ENCODE measurements around the gene FRMD6.

FRMD6 gene

GRCh38 chr14:51643140-51643539, 8.6 kb upstream of the FRMD6 start:
- H3K27ac ChIP-seq = no peak overlapping the region
- TF ChIP-seq ZFX (IDR thresholded peaks at IDR 0.05) (no peak), CTCF (conservative IDR thresholded peaks at IDR 0.05) (no peak)

- TF ChIP-seq CTCF (conservative IDR thresholded peaks at IDR 0.05) (no peak), ZFX (IDR thresholded peaks at IDR 0.05) (no peak)
- no peak overlapping the region for H3K27ac ChIP-seq
These were observed 7.3 kb upstream of the FRMD6 start for GRCh38 chr14:51644217-51644933.

- no peak overlapping the region for H3K27ac ChIP-seq
- TF ChIP-seq ZFX (IDR thresholded peaks at IDR 0.05) = no peak
- no peak for TF ChIP-seq CTCF (conservative IDR thresholded peaks at IDR 0.05)
These were observed 3.4 kb upstream of the FRMD6 start for GRCh38 chr14:51648296-51648695.

DNA sequence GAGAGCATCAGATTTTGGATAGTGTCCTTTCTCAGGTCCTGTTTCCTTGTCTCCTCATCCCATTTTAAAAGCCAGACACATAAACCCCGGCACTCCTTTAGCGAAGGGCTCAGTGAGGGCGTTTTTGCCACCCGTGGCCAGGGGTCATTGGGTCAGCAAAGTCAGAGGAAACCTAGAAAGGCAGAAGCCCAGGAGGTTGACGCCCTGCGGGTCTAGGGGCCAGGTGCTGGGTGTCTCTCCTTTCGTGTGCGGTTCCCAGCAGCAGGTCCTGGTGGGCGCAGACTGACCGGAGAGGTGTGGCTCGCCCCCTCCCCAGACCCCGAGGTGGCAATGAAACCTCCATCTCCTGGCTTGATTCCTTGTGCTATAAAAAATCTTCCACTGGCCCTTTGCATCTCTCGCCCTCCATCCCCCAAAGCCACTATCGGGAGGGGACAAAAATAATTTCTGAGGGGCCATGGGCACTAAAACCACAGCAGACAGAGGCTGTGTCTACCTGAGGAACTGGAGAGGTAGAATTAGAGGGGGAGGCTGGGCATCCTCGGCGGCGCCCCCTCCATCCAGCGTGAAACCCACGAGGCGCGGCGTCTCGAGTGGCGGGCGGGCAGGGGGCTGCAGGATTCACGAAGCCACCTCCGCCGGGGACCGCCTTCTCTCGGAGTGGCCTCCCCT, 858 bp upstream of the FRMD6 start:
- H3K27ac ChIP-seq = peak overlapping the region; percentile 87
- TF ChIP-seq ZFX (IDR thresholded peaks at IDR 0.05) = no peak
- no peak for TF ChIP-seq CTCF (conservative IDR thresholded peaks at IDR 0.05)

DNA sequence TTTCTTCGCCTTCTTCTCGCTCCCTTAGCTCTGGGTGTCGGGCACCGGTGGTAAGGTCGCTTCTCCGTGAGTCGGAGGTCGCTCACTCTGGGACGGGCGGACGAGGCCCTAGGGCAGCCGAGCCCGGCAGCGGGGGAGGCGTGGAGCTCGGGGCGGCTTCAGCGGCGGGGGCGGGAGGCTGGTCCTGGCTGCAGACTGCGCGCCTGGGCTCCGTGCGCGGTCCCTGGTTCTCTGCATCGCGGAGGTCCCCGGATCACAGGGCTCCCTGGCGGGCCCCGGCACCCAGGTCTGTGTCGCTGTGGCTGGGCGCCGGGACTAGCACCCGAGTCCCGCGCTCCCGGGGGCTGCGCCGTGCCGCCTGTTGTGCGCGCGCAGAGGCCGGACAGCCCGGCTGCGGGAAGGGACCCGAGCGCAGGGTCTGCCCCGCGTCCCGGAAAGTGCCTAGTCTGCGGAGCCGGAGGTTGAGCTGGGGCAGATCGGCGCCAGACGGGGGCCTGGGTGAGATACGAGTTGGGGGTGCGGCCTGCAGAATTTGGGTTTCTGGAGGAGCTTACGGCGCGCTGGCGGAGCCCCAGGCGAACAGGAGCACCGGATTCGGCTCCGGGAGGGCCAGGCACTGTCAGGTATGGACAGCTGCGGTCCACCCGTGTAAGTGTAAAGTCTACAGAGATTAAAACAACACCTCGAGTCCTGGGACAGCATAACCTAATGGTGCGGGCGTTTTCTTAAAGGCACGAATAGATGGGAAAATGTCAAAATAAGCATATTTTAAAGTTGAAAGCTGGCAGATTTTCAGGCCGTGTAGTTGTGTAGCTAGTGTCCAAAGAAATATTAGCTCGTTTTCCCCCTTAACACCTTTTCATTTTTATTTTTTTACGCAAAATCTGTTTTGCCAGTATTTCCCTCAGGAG, 713 bp downstream of the FRMD6 start:
- H3K27ac ChIP-seq = peak overlapping the region; percentile 87
- peak; percentile 58 for TF ChIP-seq CTCF (conservative IDR thresholded peaks at IDR 0.05)
- 0 out of 2 replicates have a peak, but pooled peaks have one; percentile 10 for TF ChIP-seq ZFX (IDR thresholded peaks at IDR 0.05)

DNA sequence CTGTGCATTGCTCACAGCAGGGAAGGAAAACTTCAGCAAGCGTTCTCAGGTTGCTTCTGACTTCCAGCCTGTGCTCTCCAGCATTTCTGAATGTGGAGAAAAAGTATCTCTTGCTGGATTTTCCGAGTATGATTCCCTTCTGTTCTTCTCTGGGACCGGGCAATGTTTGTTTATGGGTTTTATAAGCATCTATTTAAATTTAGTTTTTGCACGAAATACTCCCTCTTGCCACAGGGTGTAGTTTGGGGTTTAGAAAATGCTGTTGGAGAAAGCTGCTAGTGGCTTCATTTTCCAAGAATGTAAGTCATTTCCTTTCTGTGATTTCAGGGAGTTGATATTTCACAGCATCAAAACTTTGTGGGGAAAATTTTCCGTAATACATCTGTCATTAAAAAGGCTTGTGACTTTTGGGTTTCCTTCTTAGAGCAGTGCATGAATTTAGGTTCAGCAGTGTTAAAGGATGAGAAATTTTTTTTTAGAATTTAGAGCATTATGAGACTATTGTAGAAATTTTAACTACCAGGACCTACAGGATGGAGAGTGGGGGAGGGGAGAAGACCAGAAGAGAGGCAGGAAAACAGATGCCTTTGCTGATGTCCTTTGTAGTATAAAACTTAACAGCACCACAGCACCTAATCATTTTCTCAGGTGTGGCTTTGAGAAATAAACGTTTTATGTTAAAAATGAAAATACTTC, 1.5 kb downstream of the FRMD6 start:
- TF ChIP-seq CTCF (conservative IDR thresholded peaks at IDR 0.05) (peak; percentile 38), ZFX (IDR thresholded peaks at IDR 0.05) (no peak)
- no peak overlapping the region for H3K27ac ChIP-seq
